Measurements from ENCODE around the gene MACROH2A1.

The MACROH2A1 gene

GRCh38 chr5:135333732-135334515, 65.1 kb downstream of the MACROH2A1 start:
- DNase-seq = no peak

DNA sequence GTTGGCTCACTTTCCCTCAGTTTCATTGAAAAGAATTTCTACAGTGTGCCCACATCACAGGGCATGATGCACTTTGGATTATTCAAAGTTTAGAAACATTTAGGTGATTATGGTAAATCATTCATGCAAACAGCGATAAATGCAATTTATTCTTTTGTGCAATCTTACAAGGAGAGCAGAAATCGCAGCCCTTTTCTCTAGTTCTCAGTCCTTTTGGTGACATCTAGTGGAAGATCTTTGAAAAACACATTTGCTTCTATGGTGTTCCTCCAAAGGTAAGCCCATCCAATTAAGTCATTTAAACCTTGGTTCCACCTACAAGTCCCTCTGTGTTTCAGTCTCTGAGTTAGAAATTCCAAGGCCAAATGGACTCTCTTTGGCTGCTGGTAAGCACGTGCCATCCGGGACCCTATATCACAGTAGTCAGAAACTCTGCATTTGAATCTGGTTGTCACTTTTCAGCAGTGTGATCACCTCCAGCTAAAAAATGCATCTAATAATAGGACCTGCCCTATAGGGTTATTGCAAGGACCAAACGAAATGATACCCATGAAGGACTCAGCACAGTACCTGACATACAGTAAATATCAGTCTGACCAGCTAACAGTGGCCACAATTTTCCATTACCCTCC, 66.4 kb downstream of the MACROH2A1 start:
- DNase-seq = peak in 1 of 56 donors; percentile 9

- no peak for DNase-seq
Measured at GRCh38 chr5:135331612-135332011, 67.4 kb downstream of the MACROH2A1 start.

- DNase-seq = no peak
Measured at GRCh38 chr5:135330798-135331096, 68.3 kb downstream of the MACROH2A1 start.

- no peak for DNase-seq
Measured at GRCh38 chr5:135329913-135330797, 68.9 kb downstream of the MACROH2A1 start.

GRCh38 chr5:135329066-135329912, 69.7 kb downstream of the MACROH2A1 start:
- no peak for DNase-seq

GRCh38 chr5:135328128-135328687, 70.8 kb downstream of the MACROH2A1 start:
- DNase-seq = no peak

DNA sequence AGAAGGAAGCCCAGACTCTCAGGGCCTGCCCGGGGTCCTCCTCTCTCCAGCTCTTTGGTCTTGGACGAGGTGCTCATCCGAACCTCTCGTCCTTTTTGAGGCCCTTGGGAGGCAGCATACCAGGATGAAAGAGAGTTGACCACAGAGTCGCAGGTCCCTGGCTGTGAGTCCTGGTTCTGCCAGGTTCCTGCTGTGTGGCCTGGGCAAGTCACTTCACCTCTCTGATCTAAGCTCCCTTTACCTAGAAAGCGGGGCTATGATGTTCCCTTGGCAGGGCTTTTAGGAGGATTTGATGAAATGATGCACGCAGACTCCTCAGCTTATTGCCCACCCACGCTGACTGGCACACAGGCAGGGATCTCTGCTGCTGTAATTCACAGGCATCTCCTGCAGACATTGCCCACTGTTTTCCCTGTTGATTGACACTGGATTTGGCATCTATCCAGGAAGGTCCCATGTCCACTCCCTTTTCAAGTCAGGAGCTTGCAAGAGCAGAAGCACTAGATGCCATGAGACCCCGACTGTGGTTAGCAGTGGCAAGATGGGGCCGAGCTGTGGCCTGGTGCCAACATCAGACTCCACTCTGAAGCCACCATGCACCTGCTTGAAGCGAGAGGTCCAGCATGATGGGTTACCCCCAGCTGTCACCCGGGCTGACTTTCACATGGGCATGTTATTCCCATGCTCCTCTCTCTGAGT, 71.5 kb downstream of the MACROH2A1 start:
- peak in 9 of 56 donors; percentile 8 to 32 (median 16) for DNase-seq

GRCh38 chr5:135326296-135327254, 72.5 kb downstream of the MACROH2A1 start:
- DNase-seq = no peak

DNA sequence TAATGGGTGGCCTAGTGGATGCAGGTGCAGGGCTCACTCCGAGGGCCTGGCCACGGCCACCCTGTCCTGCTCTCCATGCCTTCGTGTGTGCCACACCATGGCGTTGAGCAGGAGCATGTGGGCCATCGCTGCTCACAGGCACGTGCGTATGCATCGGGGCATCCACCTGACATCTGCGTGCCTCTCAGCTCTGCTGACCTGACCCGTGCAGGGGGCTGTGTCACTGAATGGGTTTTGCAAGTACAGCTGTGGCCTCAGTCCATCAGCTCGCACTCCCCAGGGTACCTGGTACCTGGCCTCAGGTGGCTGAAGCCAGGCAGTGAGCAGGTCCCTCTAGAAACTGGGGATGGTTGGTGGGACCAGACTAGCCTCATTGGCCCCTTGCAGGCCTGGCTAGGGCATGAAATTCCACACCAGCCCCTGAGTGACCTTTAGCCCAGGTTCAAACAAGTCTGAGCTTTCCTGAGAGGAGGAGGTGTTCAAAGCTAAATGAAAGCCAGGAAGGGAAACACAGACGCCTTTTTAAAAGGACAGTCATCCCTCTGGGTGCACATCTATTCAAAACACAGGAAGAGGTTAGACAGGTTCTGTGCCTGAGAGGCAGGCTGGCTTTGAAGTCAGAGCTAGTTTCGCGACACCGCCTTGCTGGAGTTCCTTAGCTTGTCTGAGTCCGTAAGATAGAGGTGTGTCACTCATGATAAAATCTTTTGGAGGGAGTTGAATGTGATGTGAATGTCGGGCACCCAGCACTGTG, 74.0 kb downstream of the MACROH2A1 start:
- no peak for DNase-seq

DNA sequence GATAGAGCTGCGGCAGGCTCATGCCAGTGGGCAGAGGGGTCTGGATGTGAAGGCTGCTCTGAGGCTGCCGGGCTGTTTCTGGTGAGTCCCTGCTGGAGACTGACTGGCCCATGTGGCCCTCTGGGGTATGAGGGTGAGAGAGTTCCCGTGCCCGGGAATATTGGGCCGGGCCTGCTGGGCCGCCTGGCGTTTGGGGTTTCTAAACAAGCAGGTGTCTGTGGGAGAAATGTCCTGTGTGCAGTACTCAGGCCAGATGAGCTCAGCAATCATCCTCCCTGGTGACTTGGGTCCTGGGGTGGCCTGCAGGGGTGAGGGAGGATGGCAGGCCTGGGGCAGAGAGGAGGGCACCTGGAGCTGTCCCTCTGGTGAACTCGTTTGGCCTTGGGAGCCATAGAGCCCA, 74.9 kb downstream of the MACROH2A1 start:
- DNase-seq = no peak

- no peak for DNase-seq
Measured at GRCh38 chr5:135323701-135324132, 75.3 kb downstream of the MACROH2A1 start.

DNA sequence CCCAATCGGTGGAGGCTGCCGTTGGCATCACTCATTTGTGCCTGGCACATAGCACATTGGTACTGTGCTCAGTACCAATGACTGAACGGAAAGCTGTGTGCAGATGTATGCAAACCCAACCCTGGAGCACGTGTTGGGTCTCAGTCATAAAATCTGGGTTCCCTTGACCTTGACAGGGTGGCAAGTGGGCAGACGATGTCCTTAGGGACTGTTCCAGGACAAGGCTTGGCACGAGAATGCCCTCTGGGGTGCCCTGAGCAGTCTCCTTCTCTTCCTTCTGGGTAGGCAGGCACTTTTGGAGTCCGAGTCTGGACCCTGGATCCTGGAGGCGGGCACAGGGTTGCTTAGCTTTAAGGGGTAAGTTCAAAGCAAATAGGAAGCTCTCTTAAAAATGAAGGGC, 75.8 kb downstream of the MACROH2A1 start:
- DNase-seq = no peak

DNA sequence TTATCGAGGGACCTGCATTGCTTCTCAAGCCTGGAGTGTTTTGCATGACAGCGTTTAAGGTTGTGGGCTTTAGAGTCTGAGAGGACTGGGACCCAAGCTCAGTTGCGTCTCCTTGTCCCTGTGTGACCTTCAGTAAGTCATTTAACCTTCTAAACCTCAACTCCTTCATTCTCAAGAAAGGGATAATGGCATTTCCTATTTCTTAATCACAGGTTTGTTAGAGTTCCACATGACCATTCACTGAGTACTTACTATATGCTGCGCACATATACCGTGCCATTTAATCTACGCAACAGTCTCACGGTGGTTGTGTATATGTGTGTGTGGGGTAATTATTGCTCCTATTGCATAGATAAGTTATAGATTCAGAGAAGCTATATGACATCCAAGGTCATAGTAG, 76.3 kb downstream of the MACROH2A1 start:
- no peak for DNase-seq

- no peak for DNase-seq
Measured at GRCh38 chr5:135322271-135322670, 76.8 kb downstream of the MACROH2A1 start.

DNA sequence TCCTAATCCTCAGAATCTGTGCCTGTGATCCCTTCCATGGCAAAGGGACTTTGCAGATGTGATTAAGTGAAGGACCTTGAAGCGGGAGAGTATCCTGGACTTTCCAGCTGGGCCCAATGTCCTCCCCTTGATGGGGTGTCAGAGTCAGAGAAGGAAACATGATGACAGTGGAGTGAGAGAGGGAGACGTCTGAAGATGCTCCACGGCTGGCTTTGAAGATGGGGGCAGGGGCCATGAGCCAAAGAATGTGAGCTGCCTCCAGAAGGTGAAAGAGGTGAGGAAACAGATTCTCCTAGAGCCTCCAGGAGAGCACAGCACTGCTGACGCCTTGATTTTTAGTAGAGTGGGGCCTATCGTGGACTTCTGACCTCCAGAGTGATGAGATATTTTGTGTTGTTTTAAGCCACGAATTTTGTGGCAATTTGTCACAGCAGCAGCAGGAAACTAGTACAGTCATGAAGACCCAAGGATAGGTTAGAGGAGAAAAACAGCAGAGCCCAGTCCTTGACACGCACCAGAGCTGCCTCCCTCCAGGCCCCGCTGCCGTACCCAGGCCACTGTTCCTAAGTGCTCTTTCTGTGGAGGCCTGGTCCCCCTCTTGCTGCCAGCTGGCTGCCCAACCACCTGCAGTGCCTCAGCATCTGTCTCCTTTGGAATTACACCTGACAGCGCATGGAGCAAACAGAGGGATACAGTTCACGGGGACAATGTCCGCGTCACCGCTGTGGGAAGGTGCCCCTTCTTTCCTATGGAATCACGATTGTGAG, 78.1 kb downstream of the MACROH2A1 start:
- DNase-seq = no peak

DNA sequence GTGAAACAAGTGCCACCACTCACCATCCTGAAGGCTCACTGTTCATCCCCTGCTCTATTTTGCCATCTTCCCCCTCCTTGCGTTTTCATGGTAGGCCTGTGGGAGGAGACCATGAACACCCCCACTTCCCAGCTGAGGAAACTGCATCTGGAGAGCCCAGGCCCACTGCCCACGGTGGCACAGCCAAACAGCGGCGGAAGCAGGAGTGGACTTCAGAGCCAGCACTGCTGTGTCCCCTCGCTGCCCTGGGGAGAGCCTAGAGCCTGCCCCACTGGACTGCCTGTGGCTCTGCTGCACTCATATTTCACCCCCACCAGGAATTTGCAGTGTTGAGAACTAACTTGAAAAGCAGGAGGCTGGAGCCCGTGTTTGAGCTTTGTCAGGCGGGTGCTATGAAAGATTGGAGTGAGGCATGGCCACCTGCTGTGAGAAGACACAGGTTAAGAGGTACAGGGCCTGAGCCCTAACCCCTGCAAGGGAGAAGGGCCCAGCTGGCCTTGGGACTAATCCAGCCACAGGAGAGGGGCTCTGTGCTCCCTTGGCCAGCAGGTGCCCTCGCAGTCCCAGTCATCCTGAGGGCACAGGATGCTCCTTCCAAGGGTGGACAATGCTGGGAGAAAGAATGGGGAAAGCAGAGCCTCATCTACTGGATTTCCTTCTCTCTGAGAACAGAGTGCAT, 79.0 kb downstream of the MACROH2A1 start:
- no peak for DNase-seq

Measured in amygdala (tissue), 56 donors.